Measurements from ENCODE around the gene ARHGEF12. TPM values are rescaled to one million over a fixed set of nuclear protein-coding genes. Genes with fewer than 3 reads are reported as not detected.

The ARHGEF12 gene
- total RNA-seq, 4 donors from 2014 or later = 92.1 to 122 (median 104) TPM

DNA sequence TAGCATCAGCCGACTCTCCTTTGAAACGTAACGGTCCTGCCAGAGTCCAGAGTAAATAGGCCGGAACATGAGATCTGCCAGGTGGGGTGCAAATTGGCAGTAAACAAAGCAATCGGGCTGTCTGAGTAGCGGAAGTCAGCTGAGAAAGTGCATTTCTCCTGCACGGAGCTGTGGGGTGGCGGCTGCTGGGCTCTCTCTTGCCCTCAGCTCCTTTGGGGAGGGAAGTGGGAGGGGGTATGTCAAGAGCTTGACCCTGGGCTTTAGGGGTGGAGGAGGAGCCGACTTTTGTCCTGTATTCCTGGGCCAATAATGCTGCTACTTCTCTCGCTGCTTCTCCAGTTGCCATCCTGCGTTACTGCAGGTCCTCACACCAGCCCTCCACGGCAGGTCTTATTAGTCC lies 187.0 kb downstream of the ARHGEF12 start:
- no peaks in the 10 kb centered on the region for H3K27me3 ChIP-seq
- H3K36me3 ChIP-seq = no peaks in the 10 kb centered on the region
- H3K9me3 ChIP-seq = no peaks in the 10 kb centered on the region
- H3K4me3 ChIP-seq = no peak overlapping the region
- peaks cover 0 to 17% (median 0%) of the 10 kb centered on the region in 4 donors for H3K4me1 ChIP-seq
- H3K27ac ChIP-seq = no peak overlapping the region
- TF ChIP-seq POLR2A (IDR thresholded peaks at IDR 0.05) = no peak
- TF ChIP-seq, protein P1, sequence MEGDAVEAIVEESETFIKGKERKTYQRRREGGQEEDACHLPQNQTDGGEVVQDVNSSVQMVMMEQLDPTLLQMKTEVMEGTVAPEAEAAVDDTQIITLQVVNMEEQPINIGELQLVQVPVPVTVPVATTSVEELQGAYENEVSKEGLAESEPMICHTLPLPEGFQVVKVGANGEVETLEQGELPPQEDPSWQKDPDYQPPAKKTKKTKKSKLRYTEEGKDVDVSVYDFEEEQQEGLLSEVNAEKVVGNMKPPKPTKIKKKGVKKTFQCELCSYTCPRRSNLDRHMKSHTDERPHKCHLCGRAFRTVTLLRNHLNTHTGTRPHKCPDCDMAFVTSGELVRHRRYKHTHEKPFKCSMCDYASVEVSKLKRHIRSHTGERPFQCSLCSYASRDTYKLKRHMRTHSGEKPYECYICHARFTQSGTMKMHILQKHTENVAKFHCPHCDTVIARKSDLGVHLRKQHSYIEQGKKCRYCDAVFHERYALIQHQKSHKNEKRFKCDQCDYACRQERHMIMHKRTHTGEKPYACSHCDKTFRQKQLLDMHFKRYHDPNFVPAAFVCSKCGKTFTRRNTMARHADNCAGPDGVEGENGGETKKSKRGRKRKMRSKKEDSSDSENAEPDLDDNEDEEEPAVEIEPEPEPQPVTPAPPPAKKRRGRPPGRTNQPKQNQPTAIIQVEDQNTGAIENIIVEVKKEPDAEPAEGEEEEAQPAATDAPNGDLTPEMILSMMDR (IDR thresholded peaks at IDR 0.05) = no peak
- no peak for TF ChIP-seq EP300 (IDR thresholded peaks at IDR 0.05)
- DNase-seq (ENCODE audit: low spot score in 2 of 2) = no peak
- 45 to 57% methylated on average over 12 of the region's 12 CpGs for WGBS, 2 donors

DNA sequence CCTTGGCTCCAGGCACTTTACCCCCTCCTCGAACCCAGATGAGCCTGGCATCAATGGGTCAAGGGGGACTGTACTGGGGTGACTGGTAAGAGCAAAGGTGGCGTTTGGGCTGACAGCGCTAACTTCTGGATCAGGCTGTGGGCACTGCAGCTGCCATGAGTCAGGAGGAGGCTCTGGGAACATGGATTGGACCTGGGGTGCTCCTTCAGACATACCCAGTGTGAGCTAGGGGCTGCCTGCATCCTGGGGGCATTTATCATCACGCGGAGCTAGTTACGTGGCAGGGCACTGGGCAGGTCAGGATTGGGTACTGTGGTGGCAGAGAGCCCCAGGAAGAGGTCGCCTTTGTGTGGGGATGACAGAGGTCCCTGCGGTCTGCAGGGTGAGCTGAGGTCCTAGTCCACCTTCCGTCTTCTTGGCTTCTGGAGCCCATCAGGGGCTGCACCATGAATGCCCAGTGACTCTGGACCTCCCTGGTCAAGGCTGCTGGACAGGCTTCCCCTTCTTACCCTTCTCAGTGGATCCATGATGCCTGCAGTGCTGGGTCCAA lies 188.4 kb downstream of the ARHGEF12 start:
- no peak overlapping the region for H3K4me3 ChIP-seq
- no peaks in the 10 kb centered on the region for H3K27me3 ChIP-seq
- H3K27ac ChIP-seq = no peak overlapping the region
- H3K9me3 ChIP-seq = no peaks in the 10 kb centered on the region
- 91 to 96% methylated on average over 7 to 8 of the region's 9 CpGs for WGBS, 2 donors
- H3K4me1 ChIP-seq = peaks cover 0 to 17% (median 0%) of the 10 kb centered on the region in 4 donors
- TF ChIP-seq POLR2A (IDR thresholded peaks at IDR 0.05) (no peak), EP300 (IDR thresholded peaks at IDR 0.05) (no peak)
- TF ChIP-seq, protein P1 (IDR thresholded peaks at IDR 0.05) = no peak
- DNase-seq (ENCODE audit: low spot score in 2 of 2) = no peak
- no peaks in the 10 kb centered on the region for H3K36me3 ChIP-seq

DNA sequence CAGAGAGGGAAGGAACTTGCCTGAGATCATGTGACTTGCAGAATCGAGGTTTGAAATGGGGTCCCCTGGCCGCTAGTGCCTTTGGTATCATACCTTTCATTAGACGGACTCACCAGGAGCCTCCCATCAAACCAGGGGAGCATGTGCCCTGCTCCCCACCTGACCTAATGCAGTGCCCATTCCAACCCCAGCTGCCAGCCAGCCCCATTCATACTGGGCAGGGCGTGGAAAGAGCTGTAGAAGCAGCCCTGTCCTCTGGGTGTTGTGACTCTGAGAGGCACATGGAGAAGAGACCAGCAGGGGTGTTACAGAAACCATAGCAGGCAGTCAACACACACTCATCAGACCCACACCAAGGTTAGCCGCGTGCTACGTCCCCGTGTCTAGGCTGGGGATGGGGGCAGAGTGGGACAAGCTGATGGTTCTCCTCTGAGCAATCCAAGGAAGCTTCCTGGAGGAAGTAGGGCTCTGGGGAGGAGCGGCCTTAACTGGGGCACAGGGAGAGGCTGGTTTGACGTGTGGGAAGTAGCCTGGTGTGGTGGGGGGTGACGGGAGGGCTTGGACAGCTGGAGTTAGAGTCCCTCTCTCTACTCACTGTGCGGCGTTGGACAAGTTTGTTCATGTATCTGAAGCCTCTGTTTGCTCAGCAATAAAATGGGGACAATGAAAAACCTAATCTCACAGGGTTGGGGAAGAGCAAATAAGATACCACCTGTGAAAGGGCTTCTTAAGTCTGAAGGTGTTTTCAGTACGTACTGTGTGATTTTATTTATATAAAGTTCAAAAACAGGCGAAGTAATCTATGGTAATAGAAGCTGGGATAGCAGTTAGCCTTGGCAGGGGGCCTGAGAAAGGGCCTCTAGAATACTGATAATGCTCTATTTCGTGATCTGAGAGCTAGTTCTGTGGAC lies 189.3 kb downstream of the ARHGEF12 start:
- DNase-seq (ENCODE audit: low spot score in 2 of 2) = no peak
- Histone ChIP-seq H3K4me1 (peaks cover 0 to 17% (median 0%) of the 10 kb centered on the region in 4 donors), H3K27me3 (no peaks in the 10 kb centered on the region), H3K9me3 (no peaks in the 10 kb centered on the region), H3K36me3 (no peaks in the 10 kb centered on the region), H3K4me3 (no peak overlapping the region), H3K27ac (no peak overlapping the region)
- WGBS, 2 donors = 88 to 89% methylated on average over 16 of the region's 16 CpGs
- TF ChIP-seq POLR2A (IDR thresholded peaks at IDR 0.05) = no peak
- TF ChIP-seq, protein P1 (IDR thresholded peaks at IDR 0.05) = no peak
- no peak for TF ChIP-seq EP300 (IDR thresholded peaks at IDR 0.05)

DNA sequence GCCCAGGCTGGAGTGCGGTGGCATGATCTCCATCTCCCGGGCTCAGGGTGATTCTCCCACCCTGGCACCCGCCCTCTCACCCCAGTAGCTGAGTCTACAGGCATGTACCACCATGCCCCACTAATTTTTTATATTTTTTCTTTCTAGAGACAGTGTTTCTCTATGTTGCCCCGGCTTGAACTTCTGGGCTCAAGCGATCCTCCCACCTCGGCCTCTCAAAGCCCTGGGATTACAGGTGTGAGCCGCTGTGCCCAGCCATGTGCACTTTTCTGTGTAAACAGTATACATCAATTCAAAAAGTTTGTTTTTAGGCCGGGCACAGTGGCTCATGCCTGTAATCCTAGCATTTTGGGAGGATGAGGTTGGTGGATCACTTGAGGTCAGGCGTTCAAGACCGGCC lies 190.0 kb downstream of the ARHGEF12 start:
- peaks cover 0 to 17% (median 0%) of the 10 kb centered on the region in 4 donors for H3K4me1 ChIP-seq
- no peak overlapping the region for H3K4me3 ChIP-seq
- no peak for TF ChIP-seq POLR2A (IDR thresholded peaks at IDR 0.05)
- no peak overlapping the region for H3K27ac ChIP-seq
- 94 to 95% methylated on average over 10 of the region's 10 CpGs for WGBS, 2 donors
- DNase-seq (ENCODE audit: low spot score in 2 of 2) = no peak
- H3K9me3 ChIP-seq = no peaks in the 10 kb centered on the region
- no peaks in the 10 kb centered on the region for H3K27me3 ChIP-seq
- no peaks in the 10 kb centered on the region for H3K36me3 ChIP-seq

DNA sequence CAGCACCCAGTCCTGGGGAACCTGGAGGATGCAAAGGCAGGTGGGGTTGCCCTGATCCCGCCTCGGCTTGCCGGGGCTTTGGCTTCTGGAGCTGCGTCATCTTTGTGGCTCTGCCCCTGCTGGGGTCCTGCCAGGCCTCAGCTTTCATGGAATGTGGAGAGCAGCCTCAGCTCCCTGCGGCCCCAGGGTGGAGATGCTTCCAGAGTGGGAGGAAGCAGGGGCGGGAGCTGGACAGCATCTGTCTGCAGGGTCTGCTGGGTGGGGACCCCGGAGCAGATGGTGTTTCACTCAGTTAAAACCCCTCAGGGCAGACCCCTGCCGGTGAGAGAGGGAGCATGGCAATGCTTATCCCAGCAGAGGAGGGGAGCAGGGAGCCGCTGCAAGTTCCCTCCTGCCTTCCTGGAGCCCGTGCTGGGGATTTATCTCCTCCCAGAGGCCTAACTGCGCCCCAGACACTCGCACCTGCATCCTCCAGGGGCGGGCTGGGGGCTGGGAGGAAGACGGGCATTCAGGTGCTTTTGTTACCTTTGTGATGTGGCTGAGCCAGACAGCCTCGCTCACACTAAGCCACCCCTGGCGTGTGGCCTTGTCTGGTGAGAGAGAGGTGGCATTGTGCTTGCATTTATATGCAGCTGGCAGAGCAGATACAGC lies 191.0 kb downstream of the ARHGEF12 start:
- no peak overlapping the region for H3K4me3 ChIP-seq
- no peak for DNase-seq (ENCODE audit: low spot score in 2 of 2)

More for the DNA sequence above, 191.0 kb downstream of the ARHGEF12 start:
- peaks cover 0 to 17% (median 0%) of the 10 kb centered on the region in 4 donors for H3K4me1 ChIP-seq
- TF ChIP-seq POLR2A (IDR thresholded peaks at IDR 0.05) = no peak
- TF ChIP-seq, protein P1 (IDR thresholded peaks at IDR 0.05) = no peak
- TF ChIP-seq EP300 (IDR thresholded peaks at IDR 0.05) = no peak
- no peaks in the 10 kb centered on the region for H3K27me3 ChIP-seq
- H3K36me3 ChIP-seq = no peaks in the 10 kb centered on the region
- no peak overlapping the region for H3K27ac ChIP-seq
- WGBS, 2 donors = 28 to 41% methylated on average over 14 to 16 of the region's 16 CpGs
- H3K9me3 ChIP-seq = no peaks in the 10 kb centered on the region
